Upper lobe of left lung (tissue), 6 donors: Measurements from ENCODE around the gene PLB1. TPM values are rescaled to one million over a fixed set of nuclear protein-coding genes. Genes with fewer than 3 reads are reported as not detected.

ENCODE experiments used
- ATAC-seq, 2 donors: fragments of 200-7000 bp; cut with Tn5 transposase; one replicate each; pipeline ENCODE4 v1.9.1; 2022; ENCODE audit warnings: mild to moderate bottlenecking in 2 of 2, moderate library complexity in 2 of 2; ENCODE audit not compliant: low FRiP score in 2 of 2
- DNase-seq, 2 donors: peaks; one replicate each; pipeline ENCODE4 v3.0.0-alpha.2; 2019 to 2020
- H3K27ac ChIP-seq, 4 donors: fragments of 200-600 bp; sonication (generic); one replicate each; pipeline ENCODE4 v1.5.1; 2016 to 2019
- H3K27me3 ChIP-seq, 4 donors: fragments of 200-600 bp; sonication (generic); one replicate each; pipeline ENCODE4 v1.5.1; 2017 to 2019
- H3K36me3 ChIP-seq, 4 donors: fragments of 200-600 bp; sonication (generic); one replicate each; pipeline ENCODE4 v1.5.1; 2016 to 2019
- H3K4me1 ChIP-seq, 4 donors: fragments of 200-600 bp; sonication (generic); one replicate each; pipeline ENCODE4 v1.5.1; 2018 to 2019
- H3K4me3 ChIP-seq, 4 donors: fragments of 200-600 bp; sonication (generic); one replicate each; pipeline ENCODE4 v1.5.1; 2017 to 2019; ENCODE audit warnings: mild to moderate bottlenecking in 2 of 4, moderate library complexity in 1 of 4
- H3K9me3 ChIP-seq, 4 donors: fragments of 200-600 bp; sonication (generic); one replicate each; pipeline ENCODE4 v1.5.1; 2018 to 2019
- CTCF ChIP-seq, 6 experiments: fragments of 450-650 bp in 4 of 6; fragments of 200-600 bp in 2 of 6; sonication (generic) in 2 of 6; IDR thresholded peaks; one replicate each; pipeline ENCODE4 v1.5.1; 2016 to 2019; ENCODE audit warnings: antibody characterized with exemption in 6 of 6
- EP300 ChIP-seq, 4 donors: sonication (generic); formaldehyde crosslinking; IDR thresholded peaks; one replicate each; pipeline ENCODE4 v1.5.1; 2017; ENCODE audit warnings: antibody characterized with exemption in 4 of 4, control low read depth in 2 of 4
- POLR2A ChIP-seq, 4 donors: fragments of 450-650 bp; IDR thresholded peaks; one replicate each; pipeline ENCODE4 v1.5.1; 2016 to 2017; ENCODE audit warnings: antibody characterized with exemption in 4 of 4, mild to moderate bottlenecking in 2 of 4
- POLR2AphosphoS5 ChIP-seq, 2 donors: sonication (generic); formaldehyde crosslinking; IDR thresholded peaks; one replicate each; pipeline ENCODE4 v1.5.1; 2017; ENCODE audit warnings: antibody characterized with exemption in 2 of 2
- WGBS, 2 donors: methylation state at CpG; one replicate each; pipeline ENCODE4 v1.1.5; 2017 to 2018; 5-methylcytosine and 5-hydroxymethylcytosine counted together
- total RNA-seq, 6 donors: library from RNA; depleted of rRNA in 4 of 6; stranded (reverse); fragments of >200 nt in 4 of 6; gene quantifications; one replicate each; pipeline versions ENCODE4 v1.1.0 to v1.2.1, GENCODE V29; 2016 to 2021
- donor health status: DM: no; HTN: no; CAD: no; lungs with moderate emphysema.
- donor health status: DM: no; HTN: yes; CAD: no; lungs with severe emphysema.

The PLB1 gene
- total RNA-seq, 6 donors from 2014 or later = 3.1 to 9.1 (median 5.4) TPM

GRCh38 chr2:28648671-28649395, 153.0 kb downstream of the PLB1 start:
- TF ChIP-seq POLR2AphosphoS5 (IDR thresholded peaks at IDR 0.05) (no peak), POLR2A (IDR thresholded peaks at IDR 0.05) (no peak), CTCF (IDR thresholded peaks at IDR 0.05) (no peak), EP300 (IDR thresholded peaks at IDR 0.05) (no peak)
- WGBS, 2 donors = 57 to 79% methylated on average over 4 of the region's 4 CpGs
- Histone ChIP-seq H3K9me3 (no peaks in the 10 kb centered on the region), H3K27ac (peak overlapping the region in 3 of 4 donors; percentile 1 to 10 (median 7)), H3K27me3 (no peaks in the 10 kb centered on the region), H3K4me1 (no peaks in the 10 kb centered on the region), H3K4me3 (no peak overlapping the region), H3K36me3 (no peaks in the 10 kb centered on the region)
- DNase-seq = no peak
- ATAC-seq = peak in 1 of 2 donors; percentile 2

DNA sequence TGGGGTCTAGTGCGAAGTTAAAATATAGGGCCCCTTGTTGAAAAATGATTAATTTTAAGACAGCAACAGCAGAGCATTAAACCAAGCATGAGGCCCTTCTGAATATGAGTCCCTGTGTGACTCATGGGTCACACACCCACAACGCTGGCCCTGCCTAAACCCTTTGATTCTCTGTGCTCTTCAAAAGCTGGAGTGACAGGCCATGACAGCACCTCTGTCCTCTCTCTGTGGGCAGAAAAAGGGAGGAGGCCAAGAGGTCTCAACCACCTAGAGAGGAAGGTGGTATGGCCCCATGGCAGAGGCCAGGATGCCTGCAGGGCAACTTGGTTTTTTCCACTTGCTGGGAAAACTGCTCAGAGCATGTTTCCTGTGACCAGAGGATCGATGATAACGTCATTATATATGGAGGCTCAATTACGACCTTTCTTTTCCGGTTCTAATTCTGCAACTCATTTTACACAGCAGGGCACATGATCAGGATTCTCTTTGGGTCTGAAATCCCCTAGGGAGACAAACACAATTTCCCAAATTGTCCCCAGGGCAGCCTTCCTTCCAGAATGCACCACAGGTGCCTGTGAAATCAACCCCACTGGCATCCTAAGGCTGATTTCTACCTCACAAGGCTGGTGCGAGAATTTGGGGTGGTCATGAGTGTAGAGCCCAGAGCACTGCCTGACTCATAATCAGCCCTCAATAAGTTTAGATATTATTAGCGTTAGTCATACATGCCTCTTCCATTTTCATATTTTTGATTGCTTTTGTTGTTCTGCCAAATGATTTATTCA, 153.8 kb downstream of the PLB1 start:
- ATAC-seq (peak in 1 of 2 donors; percentile 35), DNase-seq (no peak)
- no peaks in the 10 kb centered on the region for H3K36me3 ChIP-seq
- H3K27me3 ChIP-seq = no peaks in the 10 kb centered on the region
- no peaks in the 10 kb centered on the region for H3K4me1 ChIP-seq
- H3K27ac ChIP-seq = peak overlapping the region in 2 of 4 donors; percentile 1 to 7
- 82 to 85% methylated on average over 8 of the region's 8 CpGs for WGBS, 2 donors
- TF ChIP-seq POLR2AphosphoS5 (IDR thresholded peaks at IDR 0.05) (no peak), CTCF (IDR thresholded peaks at IDR 0.05) (no peak), POLR2A (IDR thresholded peaks at IDR 0.05) (no peak), EP300 (IDR thresholded peaks at IDR 0.05) (no peak)
- no peaks in the 10 kb centered on the region for H3K9me3 ChIP-seq
- H3K4me3 ChIP-seq = no peak overlapping the region

DNA sequence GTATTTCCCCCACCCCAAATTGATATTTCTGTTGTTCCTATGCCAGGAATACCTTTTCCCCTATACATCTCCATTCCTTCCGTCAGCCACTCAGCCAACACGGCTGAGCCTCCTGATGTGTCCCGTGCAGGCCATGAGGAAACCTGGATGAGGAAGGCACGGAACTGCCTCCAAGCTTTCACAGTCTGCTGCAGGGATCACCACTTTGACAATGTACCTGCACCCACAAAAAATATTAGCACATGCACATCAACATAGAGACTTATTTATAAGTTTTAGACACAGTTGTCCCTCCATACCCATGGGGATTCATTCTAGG, 154.4 kb downstream of the PLB1 start:
- no peak for TF ChIP-seq EP300 (IDR thresholded peaks at IDR 0.05)
- TF ChIP-seq CTCF (IDR thresholded peaks at IDR 0.05) = no peak
- no peak for TF ChIP-seq POLR2AphosphoS5 (IDR thresholded peaks at IDR 0.05)
- TF ChIP-seq POLR2A (IDR thresholded peaks at IDR 0.05) = no peak
- H3K27ac ChIP-seq = no peak overlapping the region
- no peaks in the 10 kb centered on the region for H3K9me3 ChIP-seq
- H3K36me3 ChIP-seq = no peaks in the 10 kb centered on the region
- 68 to 89% methylated on average over 4 of the region's 4 CpGs for WGBS, 2 donors
- ATAC-seq (no peak), DNase-seq (no peak)
- no peaks in the 10 kb centered on the region for H3K4me1 ChIP-seq
- no peaks in the 10 kb centered on the region for H3K27me3 ChIP-seq
- H3K4me3 ChIP-seq = no peak overlapping the region

- no peak overlapping the region for H3K27ac ChIP-seq
- no peak for TF ChIP-seq POLR2A (IDR thresholded peaks at IDR 0.05)
- TF ChIP-seq EP300 (IDR thresholded peaks at IDR 0.05) = no peak
- TF ChIP-seq CTCF (IDR thresholded peaks at IDR 0.05) = no peak
- TF ChIP-seq POLR2AphosphoS5 (IDR thresholded peaks at IDR 0.05) = no peak
- H3K4me1 ChIP-seq = peaks cover 0 to 3% (median under 1%) of the 10 kb centered on the region in 4 donors
- 36 to 51% methylated on average over 1 of the region's 1 CpG for WGBS, 2 donors
- H3K9me3 ChIP-seq = no peaks in the 10 kb centered on the region
- H3K36me3 ChIP-seq = no peaks in the 10 kb centered on the region
- no peak for DNase-seq
- H3K27me3 ChIP-seq = no peaks in the 10 kb centered on the region
- H3K4me3 ChIP-seq = no peak overlapping the region
- ATAC-seq = no peak
These were observed 156.4 kb downstream of the PLB1 start for GRCh38 chr2:28652217-28652616.
